ENCODE data around the gene CRYL1. TPM values are rescaled to one million over a fixed set of nuclear protein-coding genes. Genes with fewer than 3 reads are reported as not detected.

The CRYL1 gene
- total and polyA plus RNA-seq, 9 of the 15 experiments (the other 6 are each of a cell fraction or from before 2014, with no cell fraction given) = 1.0 to 6.9 (median 2.4) TPM

DNA sequence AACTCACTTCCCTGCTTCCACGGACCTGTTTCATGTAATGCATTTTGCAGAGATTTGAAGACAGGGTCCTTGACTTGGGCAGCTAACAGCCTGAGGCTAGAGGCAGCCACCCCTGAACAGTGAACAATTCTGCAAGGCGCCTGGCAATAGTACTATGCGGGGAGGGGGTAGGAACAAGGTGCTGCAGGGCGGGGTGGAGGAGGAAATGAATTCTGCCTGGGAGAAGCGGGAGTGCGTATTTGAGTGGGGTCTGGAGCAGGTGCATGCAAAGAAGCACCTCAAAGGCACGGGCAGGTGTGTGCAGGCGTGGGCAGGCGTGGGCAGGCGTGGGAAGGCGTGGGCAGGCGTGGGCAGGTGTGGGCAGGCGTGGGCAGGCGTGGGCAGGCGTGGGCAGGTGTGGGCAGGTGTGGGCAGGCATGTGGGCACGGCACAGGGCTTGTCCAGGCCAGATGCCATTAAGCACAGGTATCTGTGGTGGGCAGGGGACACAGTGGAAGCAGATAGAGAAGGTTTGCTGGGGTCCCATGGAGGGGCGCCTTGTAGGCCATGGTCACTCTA lies 163.1 kb downstream of the CRYL1 start:
- no peaks in the 10 kb centered on the region for H3K36me3 ChIP-seq (ENCODE audit: control insufficient read depth, insufficient read depth, low read length)
- peaks cover 0 to 21% of the 10 kb centered on the region in 2 experiments; a peak in 2 of 5 replicates for H3K27me3 ChIP-seq (ENCODE audit: control insufficient read depth in 2 of 2, insufficient read depth in 2 of 2, low read length in 2 of 2)
- no peaks in the 10 kb centered on the region for H3K79me2 ChIP-seq (ENCODE audit: control insufficient read depth, insufficient read depth, low read length)
- no peak overlapping the region for H3K4me2 ChIP-seq (ENCODE audit: insufficient read depth, low read length)
- no peaks in the 10 kb centered on the region for H3K4me1 ChIP-seq (replicated peaks in 1 of 2; ENCODE audit: control insufficient read depth in 2 of 2, insufficient read depth in 2 of 2, low read length in 2 of 2)
- H3K4me3 ChIP-seq = no peak overlapping the region
- H3K27ac ChIP-seq (ENCODE audit: extremely low read depth, low read depth, low read length) = no peak overlapping the region
- TF ChIP-seq TCF3 (CRISPR knock-in tag; IDR thresholded peaks at IDR 0.05) (no peak), ZNF785 (CRISPR knock-in tag; IDR thresholded peaks at IDR 0.05) (no peak), GTF2E2 (tag; IDR thresholded peaks at IDR 0.05) (no peak), ZFP30 (CRISPR knock-in tag; IDR thresholded peaks at IDR 0.05; ENCODE audit: borderline replicate concordance) (no peak), POLR3A (IDR thresholded peaks at IDR 0.05; ENCODE audit: borderline replicate concordance, extremely low read depth, insufficient read depth, insufficient read length) (no peak), ZFP1 (CRISPR knock-in tag; IDR thresholded peaks at IDR 0.05) (no peak), CBX2 (IDR thresholded peaks at IDR 0.05; ENCODE audit: insufficient read depth, low read length, poor library complexity, severe bottlenecking) (no peak), TBL1XR1 (IDR thresholded peaks at IDR 0.05; ENCODE audit: low read length in 2 of 2) (no peak), LARP7 (IDR thresholded peaks at IDR 0.05) (no peak), ZNF764 (CRISPR knock-in tag; IDR thresholded peaks at IDR 0.05; ENCODE audit: low read depth) (no peak), SMARCE1 (IDR thresholded peaks at IDR 0.05) (no peak), ETS2 (tag; IDR thresholded peaks at IDR 0.05; ENCODE audit: borderline replicate concordance, poor library complexity, severe bottlenecking) (no peak)
- TF ChIP-seq, protein P1, sequence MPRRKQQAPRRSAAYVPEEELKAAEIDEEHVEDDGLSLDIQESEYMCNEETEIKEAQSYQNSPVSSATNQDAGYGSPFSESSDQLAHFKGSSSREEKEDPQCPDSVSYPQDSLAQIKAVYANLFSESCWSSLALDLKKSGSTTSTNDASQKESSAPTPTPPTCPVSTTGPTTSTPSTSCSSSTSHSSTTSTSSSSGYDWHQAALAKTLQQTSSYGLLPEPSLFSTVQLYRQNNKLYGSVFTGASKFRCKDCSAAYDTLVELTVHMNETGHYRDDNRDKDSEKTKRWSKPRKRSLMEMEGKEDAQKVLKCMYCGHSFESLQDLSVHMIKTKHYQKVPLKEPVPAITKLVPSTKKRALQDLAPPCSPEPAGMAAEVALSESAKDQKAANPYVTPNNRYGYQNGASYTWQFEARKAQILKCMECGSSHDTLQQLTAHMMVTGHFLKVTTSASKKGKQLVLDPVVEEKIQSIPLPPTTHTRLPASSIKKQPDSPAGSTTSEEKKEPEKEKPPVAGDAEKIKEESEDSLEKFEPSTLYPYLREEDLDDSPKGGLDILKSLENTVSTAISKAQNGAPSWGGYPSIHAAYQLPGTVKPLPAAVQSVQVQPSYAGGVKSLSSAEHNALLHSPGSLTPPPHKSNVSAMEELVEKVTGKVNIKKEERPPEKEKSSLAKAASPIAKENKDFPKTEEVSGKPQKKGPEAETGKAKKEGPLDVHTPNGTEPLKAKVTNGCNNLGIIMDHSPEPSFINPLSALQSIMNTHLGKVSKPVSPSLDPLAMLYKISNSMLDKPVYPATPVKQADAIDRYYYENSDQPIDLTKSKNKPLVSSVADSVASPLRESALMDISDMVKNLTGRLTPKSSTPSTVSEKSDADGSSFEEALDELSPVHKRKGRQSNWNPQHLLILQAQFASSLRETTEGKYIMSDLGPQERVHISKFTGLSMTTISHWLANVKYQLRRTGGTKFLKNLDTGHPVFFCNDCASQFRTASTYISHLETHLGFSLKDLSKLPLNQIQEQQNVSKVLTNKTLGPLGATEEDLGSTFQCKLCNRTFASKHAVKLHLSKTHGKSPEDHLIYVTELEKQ (CRISPR knock-in tag; IDR thresholded peaks at IDR 0.05) = no peak
- FAIRE-seq (no peak), DNase-seq (ENCODE audit: extremely low read depth in 1 of 4, low spot score in 3 of 4) (no peak), ATAC-seq (no peak)
- no peaks in the 10 kb centered on the region for H4K20me1 ChIP-seq (replicated peaks; ENCODE audit: control insufficient read depth, insufficient read depth, low read length)
- no peaks in the 10 kb centered on the region for H3K9me3 ChIP-seq (replicated peaks; ENCODE audit: control insufficient read depth, insufficient read depth, low read depth, low read length)
- BruUV-seq (replicated peaks) = no TSS peak
- no peak overlapping the region for H3K9ac ChIP-seq (ENCODE audit: insufficient read depth in 1 of 2, low read depth in 2 of 2, low read length in 2 of 2)
- intact Hi-C loops (cut with micrococcal nuclease) (no loop called here), in situ Hi-C loops (cut with MboI) (no loop called here)
- ChIA-PET CTCF (ENCODE audit: low intra/inter-chr PET ratio) (no interaction called here), POLR2A (no interaction called here)
- under 1% methylated on average over 16 of the region's 17 CpGs for WGBS (ENCODE audit: insufficient coverage, low coverage, missing lambda C conversion rate)
- H3K9me1 ChIP-seq (ENCODE audit: control insufficient read depth, insufficient read depth, low read length) = no peaks in the 10 kb centered on the region
- no peak overlapping the region for H2AFZ ChIP-seq (ENCODE audit: low read depth, low read length)

Measured in K562 (cell line).